HK-2 (cell line): ENCODE results near the gene CD34.
A peak's percentile ranks its signal among the peaks of the same experiment; 100 is the strongest.

ENCODE experiments used
- DNase-seq: peaks from one replicate; pipeline ENCODE4 v3.0.0-alpha.2; 2018; ENCODE audit not compliant: unreplicated experiment

CD34 gene

GRCh38 chr1:207873055-207873890 lies 37.7 kb downstream of the CD34 start:
- no peak for DNase-seq

- no peak for DNase-seq
Measured at GRCh38 chr1:207872621-207873020, 38.3 kb downstream of the CD34 start.

GRCh38 chr1:207871117-207871649 lies 39.7 kb downstream of the CD34 start:
- no peak for DNase-seq

- DNase-seq, result no peak
Measured at GRCh38 chr1:207870306-207871031, 40.5 kb downstream of the CD34 start.

- no peak for DNase-seq
Measured at GRCh38 chr1:207869859-207870258, 41.1 kb downstream of the CD34 start.

GRCh38 chr1:207868774-207869721 lies 41.9 kb downstream of the CD34 start:
- peak; percentile 89 for DNase-seq

GRCh38 chr1:207868251-207868773 lies 42.6 kb downstream of the CD34 start:
- DNase-seq, result no peak

GRCh38 chr1:207867136-207868109 lies 43.5 kb downstream of the CD34 start:
- no peak for DNase-seq

- DNase-seq, result no peak
Measured at GRCh38 chr1:207866471-207867135, 44.3 kb downstream of the CD34 start.

GRCh38 chr1:207863893-207864535 lies 46.9 kb downstream of the CD34 start:
- no peak for DNase-seq

- no peak for DNase-seq
Measured at GRCh38 chr1:207862241-207862787, 48.6 kb downstream of the CD34 start.

- DNase-seq, result no peak
Measured at GRCh38 chr1:207861442-207862177, 49.3 kb downstream of the CD34 start.

- DNase-seq, result no peak
Measured at GRCh38 chr1:207860531-207860930, 50.4 kb downstream of the CD34 start.

GRCh38 chr1:207858806-207859205 lies 52.1 kb downstream of the CD34 start:
- no peak for DNase-seq

GRCh38 chr1:207858281-207858680 lies 52.6 kb downstream of the CD34 start:
- DNase-seq, result no peak

GRCh38 chr1:207857447-207857846 lies 53.5 kb downstream of the CD34 start:
- no peak for DNase-seq

- no peak for DNase-seq
Measured at GRCh38 chr1:207856276-207857023, 54.5 kb downstream of the CD34 start.
